Measurements from ENCODE around the gene MALT1. TPM values are rescaled to one million over a fixed set of nuclear protein-coding genes. Genes with fewer than 3 reads are reported as not detected.

MALT1 gene
- total RNA-seq, 1 donor from 2014 or later, result 14.5 TPM

GRCh38 chr18:58716060-58716756, 44.9 kb downstream of the MALT1 start:
- Histone ChIP-seq H3K9me3 (no peaks in the 10 kb centered on the region), H3K4me3 (no peak overlapping the region), H3K36me3 (peaks cover 0 to 14% of the 10 kb centered on the region in 2 donors), H3K4me1 (no peaks in the 10 kb centered on the region), H3K27me3 (no peaks in the 10 kb centered on the region), H3K27ac (no peak overlapping the region)
- intact Hi-C loops (cut with DNase I), result no loop called here
- no peak for DNase-seq (ENCODE audit: low spot score in 2 of 2)
- TF ChIP-seq CTCF (IDR thresholded peaks at IDR 0.05), result no peak

GRCh38 chr18:58721566-58722239, 50.4 kb downstream of the MALT1 start:
- Histone ChIP-seq H3K27me3 (no peaks in the 10 kb centered on the region), H3K4me3 (no peak overlapping the region), H3K9me3 (no peaks in the 10 kb centered on the region), H3K36me3 (peaks cover 0 to 3% of the 10 kb centered on the region in 2 donors), H3K27ac (no peak overlapping the region), H3K4me1 (no peaks in the 10 kb centered on the region)
- no peak for DNase-seq (ENCODE audit: low spot score in 2 of 2)
- intact Hi-C loops (cut with DNase I), result no loop called here
- TF ChIP-seq CTCF (IDR thresholded peaks at IDR 0.05), result no peak

- TF ChIP-seq CTCF (IDR thresholded peaks at IDR 0.05), result no peak
- Histone ChIP-seq H3K4me1 (no peaks in the 10 kb centered on the region), H3K4me3 (no peak overlapping the region), H3K27me3 (no peaks in the 10 kb centered on the region), H3K27ac (no peak overlapping the region), H3K9me3 (no peaks in the 10 kb centered on the region), H3K36me3 (peaks cover 0 to 3% of the 10 kb centered on the region in 2 donors)
- DNase-seq (ENCODE audit: low spot score in 2 of 2), result no peak
- intact Hi-C loops (cut with DNase I), result no loop called here
Measured at GRCh38 chr18:58723810-58724602, 52.7 kb downstream of the MALT1 start.

GRCh38 chr18:58726671-58727070, 55.4 kb downstream of the MALT1 start:
- DNase-seq (ENCODE audit: low spot score in 2 of 2), result no peak
- intact Hi-C loops (cut with DNase I), result no loop called here
- Histone ChIP-seq H3K36me3 (peaks cover 0 to 3% of the 10 kb centered on the region in 2 donors), H3K27ac (no peak overlapping the region), H3K4me3 (no peak overlapping the region), H3K27me3 (no peaks in the 10 kb centered on the region), H3K9me3 (no peaks in the 10 kb centered on the region), H3K4me1 (no peaks in the 10 kb centered on the region)
- no peak for TF ChIP-seq CTCF (IDR thresholded peaks at IDR 0.05)

GRCh38 chr18:58727776-58728500, 56.7 kb downstream of the MALT1 start:
- H3K4me3 ChIP-seq, result no peak overlapping the region
- no peak for TF ChIP-seq CTCF (IDR thresholded peaks at IDR 0.05)
- no peaks in the 10 kb centered on the region for H3K27me3 ChIP-seq
- peaks cover 0 to 2% of the 10 kb centered on the region in 2 donors for H3K36me3 ChIP-seq
- no peaks in the 10 kb centered on the region for H3K9me3 ChIP-seq
- H3K27ac ChIP-seq, result no peak overlapping the region
- intact Hi-C loops (cut with DNase I), result no loop called here
- H3K4me1 ChIP-seq, result no peaks in the 10 kb centered on the region
- DNase-seq (ENCODE audit: low spot score in 2 of 2), result no peak
